NCI-H345 treated with DMSO at 0.1 percent for 48 hours (cell line): Measurements from ENCODE around the gene AKAP17A.
"Not testable (repeated sequence)": the region's sequence is repeated elsewhere in the genome, so short reads cannot be mapped to it uniquely, and the experiment has no call there.

Source experiments
- DNase-seq: peaks from one replicate; lab custom pipeline; 2025; ENCODE audit not compliant: unreplicated experiment; lab: John Stamatoyannopoulos, UW

Gene AKAP17A

GRCh38 chrX:1591102-1591862, at the start of gene AKAP17A:
Gene AKAP17A, plus strand, starts transcription at chrX:1591604. Its CDS starts 1,859 bp downstream, at chrX:1593463.
- DNase-seq: peak; percentile 63

- no peak for DNase-seq
These were observed 48.2 kb upstream of the AKAP17A start for GRCh38 chrX:1542994-1543725.

GRCh38 chrX:1545776-1546408, 45.5 kb upstream of the AKAP17A start:
- DNase-seq: no peak

GRCh38 chrX:1546691-1547251, 44.6 kb upstream of the AKAP17A start:
- DNase-seq: no peak

- DNase-seq: no peak
These were observed 39.4 kb upstream of the AKAP17A start for GRCh38 chrX:1551959-1552546.

- DNase-seq: no peak
These were observed 36.8 kb upstream of the AKAP17A start for GRCh38 chrX:1554469-1555210.

- no peak for DNase-seq
These were observed 36.0 kb upstream of the AKAP17A start for GRCh38 chrX:1555370-1555769.

- DNase-seq: not testable (repeated sequence)
These were observed 34.0 kb upstream of the AKAP17A start for GRCh38 chrX:1557442-1557841.

GRCh38 chrX:1558761-1559468, 32.5 kb upstream of the AKAP17A start:
- no peak for DNase-seq

GRCh38 chrX:1561164-1561563, 30.2 kb upstream of the AKAP17A start:
- DNase-seq: no peak

GRCh38 chrX:1564077-1564476, 27.3 kb upstream of the AKAP17A start:
- DNase-seq: not testable (repeated sequence)

- DNase-seq: no peak
These were observed 26.4 kb upstream of the AKAP17A start for GRCh38 chrX:1564750-1565683.

GRCh38 chrX:1574181-1574580, 17.2 kb upstream of the AKAP17A start:
- DNase-seq: not testable (repeated sequence)

- no peak for DNase-seq
These were observed 15.0 kb upstream of the AKAP17A start for GRCh38 chrX:1576201-1576992.

GRCh38 chrX:1577845-1578244, 13.6 kb upstream of the AKAP17A start:
- DNase-seq: no peak

- no peak for DNase-seq
These were observed 12.8 kb upstream of the AKAP17A start for GRCh38 chrX:1578511-1579173.

GRCh38 chrX:1581132-1581531, 10.3 kb upstream of the AKAP17A start:
- DNase-seq: peak; percentile 12
